Activated gamma-delta T cell treated with anti-CD3 and anti-CD28 coated beads, Interleukin-2, amount 50 U/mL, for 16 hours (primary cell): ENCODE data around the gene DNAJC15.
"Not testable (repeated sequence)": the region's sequence is repeated elsewhere in the genome, so short reads cannot be mapped to it uniquely, and the experiment has no call there.

ENCODE experiments used
- DNase-seq: peaks from one replicate; pipeline ENCODE4 v3.0.0-alpha.2; 2020; ENCODE audit warnings: low read depth

The DNAJC15 gene

GRCh38 chr13:43023289-43023963 lies at the start of gene DNAJC15:
Gene DNAJC15 (plus strand): TSS chr13:43023586. CDS start chr13:43023627, 41 bp downstream.
- DNase-seq = peak; percentile 71

- no peak for DNase-seq
Observed at GRCh38 chr13:42976066-42976465, 47.3 kb upstream of the DNAJC15 start.

GRCh38 chr13:42977219-42977659 lies 46.1 kb upstream of the DNAJC15 start:
- no peak for DNase-seq

- DNase-seq = no peak
Observed at GRCh38 chr13:42981317-42981716, 42.1 kb upstream of the DNAJC15 start.

- DNase-seq = no peak
Observed at GRCh38 chr13:42981853-42982252, 41.5 kb upstream of the DNAJC15 start.

GRCh38 chr13:42984026-42984425 lies 39.4 kb upstream of the DNAJC15 start:
- no peak for DNase-seq

- no peak for DNase-seq
Observed at GRCh38 chr13:42984691-42985090, 38.7 kb upstream of the DNAJC15 start.

GRCh38 chr13:42985312-42986175 lies 37.8 kb upstream of the DNAJC15 start:
- DNase-seq = no peak

GRCh38 chr13:42986176-42986574 lies 37.2 kb upstream of the DNAJC15 start:
- DNase-seq = no peak

- DNase-seq = no peak
Observed at GRCh38 chr13:42990291-42991232, 32.8 kb upstream of the DNAJC15 start.

GRCh38 chr13:42991233-42991897 lies 32.0 kb upstream of the DNAJC15 start:
- DNase-seq = not testable (repeated sequence)

GRCh38 chr13:42991898-42992763 lies 31.3 kb upstream of the DNAJC15 start, which contains the start of gene EPSTI1:
Gene EPSTI1 (minus strand): TSS chr13:42992241. CDS start chr13:42992165, 76 bp downstream.
- peak; percentile 60 for DNase-seq

GRCh38 chr13:42992764-42993122 lies 30.6 kb upstream of the DNAJC15 start:
- DNase-seq = no peak

- DNase-seq = no peak
Observed at GRCh38 chr13:42994878-42995277, 28.5 kb upstream of the DNAJC15 start.

GRCh38 chr13:42996584-42996983 lies 26.8 kb upstream of the DNAJC15 start:
- no peak for DNase-seq

GRCh38 chr13:42997381-42997780 lies 26.0 kb upstream of the DNAJC15 start:
- no peak for DNase-seq

GRCh38 chr13:42999491-42999890 lies 23.9 kb upstream of the DNAJC15 start:
- DNase-seq = no peak

- DNase-seq = no peak
Observed at GRCh38 chr13:43000676-43001075, 22.7 kb upstream of the DNAJC15 start.

- DNase-seq = no peak
Observed at GRCh38 chr13:43002021-43002420, 21.4 kb upstream of the DNAJC15 start.

GRCh38 chr13:43003010-43003409 lies 20.4 kb upstream of the DNAJC15 start:
- no peak for DNase-seq

GRCh38 chr13:43003729-43004128 lies 19.7 kb upstream of the DNAJC15 start:
- DNase-seq = no peak
